ENCODE measurements around the gene TCF25.

The TCF25 gene

DNA sequence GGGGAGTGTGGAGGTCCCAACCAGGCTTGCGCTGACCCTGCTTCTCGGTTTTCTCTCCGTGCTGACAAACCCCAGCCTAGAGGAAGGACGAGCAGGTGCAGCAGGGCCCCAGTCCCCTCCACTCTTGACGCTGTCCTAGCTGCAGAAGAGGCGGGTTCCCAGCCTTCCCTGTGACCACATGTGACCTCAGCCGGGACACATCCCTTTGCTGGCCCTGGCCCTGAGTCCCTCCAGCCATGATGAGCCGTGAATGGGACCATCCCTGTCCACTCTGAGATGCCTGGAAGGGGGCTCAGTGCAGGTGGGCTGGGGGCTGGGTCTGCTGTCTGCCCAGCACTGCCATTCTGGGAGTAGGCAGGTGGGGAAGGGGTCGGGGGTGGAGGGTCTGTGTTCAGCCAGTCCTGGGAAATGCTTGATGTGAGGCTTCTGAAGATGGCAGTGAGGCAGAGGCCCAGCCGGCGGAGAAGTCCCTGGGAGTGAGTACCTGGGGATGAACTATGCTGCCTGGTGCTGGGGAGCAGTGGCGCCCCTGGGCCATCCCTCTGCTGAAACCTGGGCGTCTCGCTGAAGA is 47.8 kb downstream of the TCF25 start:
- no peaks in the 10 kb centered on the region for H4K20me1 ChIP-seq (ENCODE audit: insufficient read depth)
- no peak overlapping the region for H3K4me3 ChIP-seq (IDR thresholded peaks at IDR 0.05; ENCODE audit: insufficient read depth, low read depth, low read length)
- no peak overlapping the region for H2AFZ ChIP-seq (ENCODE audit: low read depth)
- no peak overlapping the region for H3K4me2 ChIP-seq
- H3K9ac ChIP-seq = no peak overlapping the region
- H3K27ac ChIP-seq = no peak overlapping the region
- H3K4me1 ChIP-seq (ENCODE audit: low read depth, poor library complexity, severe bottlenecking) = peaks cover 74% of the 10 kb centered on the region
- TF ChIP-seq, protein P1, sequence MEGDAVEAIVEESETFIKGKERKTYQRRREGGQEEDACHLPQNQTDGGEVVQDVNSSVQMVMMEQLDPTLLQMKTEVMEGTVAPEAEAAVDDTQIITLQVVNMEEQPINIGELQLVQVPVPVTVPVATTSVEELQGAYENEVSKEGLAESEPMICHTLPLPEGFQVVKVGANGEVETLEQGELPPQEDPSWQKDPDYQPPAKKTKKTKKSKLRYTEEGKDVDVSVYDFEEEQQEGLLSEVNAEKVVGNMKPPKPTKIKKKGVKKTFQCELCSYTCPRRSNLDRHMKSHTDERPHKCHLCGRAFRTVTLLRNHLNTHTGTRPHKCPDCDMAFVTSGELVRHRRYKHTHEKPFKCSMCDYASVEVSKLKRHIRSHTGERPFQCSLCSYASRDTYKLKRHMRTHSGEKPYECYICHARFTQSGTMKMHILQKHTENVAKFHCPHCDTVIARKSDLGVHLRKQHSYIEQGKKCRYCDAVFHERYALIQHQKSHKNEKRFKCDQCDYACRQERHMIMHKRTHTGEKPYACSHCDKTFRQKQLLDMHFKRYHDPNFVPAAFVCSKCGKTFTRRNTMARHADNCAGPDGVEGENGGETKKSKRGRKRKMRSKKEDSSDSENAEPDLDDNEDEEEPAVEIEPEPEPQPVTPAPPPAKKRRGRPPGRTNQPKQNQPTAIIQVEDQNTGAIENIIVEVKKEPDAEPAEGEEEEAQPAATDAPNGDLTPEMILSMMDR (conservative IDR thresholded peaks at IDR 0.05; ENCODE audit: low read depth, low read length) = no peak
- no peaks in the 10 kb centered on the region for H3K36me3 ChIP-seq (ENCODE audit: insufficient read depth)
- peaks cover 44% of the 10 kb centered on the region for H3K27me3 ChIP-seq (ENCODE audit: insufficient read depth, low read depth)
- no peaks in the 10 kb centered on the region for H3K79me2 ChIP-seq (ENCODE audit: insufficient read depth, low read depth)

DNA sequence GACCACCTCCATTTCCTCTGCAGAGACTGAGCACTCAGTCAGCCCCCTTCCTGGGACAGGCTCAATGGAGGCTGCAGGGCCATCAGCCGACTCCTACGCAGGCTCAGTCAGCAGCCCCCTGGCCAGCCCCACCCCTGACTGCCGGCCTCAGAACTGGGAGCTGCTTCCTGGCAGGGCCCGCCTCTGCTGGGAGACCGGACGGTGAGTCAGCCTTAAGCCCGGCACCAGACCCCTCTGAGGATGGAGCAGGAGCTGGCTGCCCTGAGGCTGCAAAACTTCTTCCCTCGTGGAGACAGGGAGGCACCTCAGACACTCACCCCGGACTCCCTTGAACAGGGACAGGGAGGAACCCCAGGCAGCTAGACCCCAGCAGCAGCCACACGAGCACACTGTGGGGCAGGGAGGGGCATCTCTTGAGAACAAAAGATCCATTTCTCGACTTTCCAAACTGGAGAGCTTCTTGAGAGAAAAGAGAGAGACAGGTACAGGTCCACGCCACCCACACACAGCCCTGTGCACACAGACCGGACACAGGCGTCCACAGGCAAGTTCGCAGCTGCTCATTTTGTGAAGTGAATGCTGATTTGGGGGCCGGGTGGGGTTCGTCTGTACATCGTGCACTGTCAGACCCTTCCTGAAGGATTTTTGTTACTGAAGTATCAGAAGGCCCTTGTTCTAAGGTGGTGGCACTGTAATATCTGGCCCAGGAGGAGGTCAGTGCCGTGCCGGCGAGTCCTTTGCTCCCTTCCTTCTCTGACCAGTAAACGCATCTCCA is 48.5 kb downstream of the TCF25 start:
- no peak overlapping the region for H3K27ac ChIP-seq
- peaks cover 44% of the 10 kb centered on the region for H3K27me3 ChIP-seq (ENCODE audit: insufficient read depth, low read depth)
- H3K4me1 ChIP-seq (ENCODE audit: low read depth, poor library complexity, severe bottlenecking) = peaks cover 73% of the 10 kb centered on the region
- TF ChIP-seq, protein P1 (conservative IDR thresholded peaks at IDR 0.05; ENCODE audit: low read depth, low read length) = no peak
- H3K4me2 ChIP-seq = no peak overlapping the region; the same call in 1 of the 2 replicates
- H3K36me3 ChIP-seq (ENCODE audit: insufficient read depth) = no peaks in the 10 kb centered on the region
- no peak overlapping the region for H3K4me3 ChIP-seq (IDR thresholded peaks at IDR 0.05; ENCODE audit: insufficient read depth, low read depth, low read length)
- H3K9ac ChIP-seq = no peak overlapping the region
- no peaks in the 10 kb centered on the region for H3K79me2 ChIP-seq (ENCODE audit: insufficient read depth, low read depth)
- no peaks in the 10 kb centered on the region for H4K20me1 ChIP-seq (ENCODE audit: insufficient read depth)
- H2AFZ ChIP-seq (ENCODE audit: low read depth) = no peak overlapping the region

DNA sequence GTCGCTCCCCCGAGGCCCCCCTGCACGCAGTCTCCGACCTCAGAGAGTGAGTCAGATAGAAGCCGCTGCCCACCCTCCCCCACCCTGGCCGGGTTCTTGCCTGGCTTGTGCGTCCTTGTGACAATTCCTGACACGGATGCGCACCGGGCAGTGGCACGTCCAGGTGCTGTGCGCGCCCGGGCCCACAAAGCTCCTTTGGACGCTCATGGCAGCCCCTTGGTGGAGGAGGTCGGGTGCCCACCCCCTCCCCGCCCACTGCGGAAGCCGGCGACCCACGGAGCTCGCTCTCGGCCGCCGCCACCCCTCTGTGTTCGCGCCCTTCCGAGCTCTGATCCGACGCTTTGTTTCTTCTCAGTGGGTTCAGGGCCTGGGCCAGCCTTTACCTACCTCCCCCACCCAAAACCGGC is 49.1 kb downstream of the TCF25 start:
- no peak overlapping the region for H3K9ac ChIP-seq
- H3K4me1 ChIP-seq (ENCODE audit: low read depth, poor library complexity, severe bottlenecking) = peaks cover 67% of the 10 kb centered on the region
- H3K27ac ChIP-seq = no peak overlapping the region
- TF ChIP-seq, protein P1 (conservative IDR thresholded peaks at IDR 0.05; ENCODE audit: low read depth, low read length) = no peak
- no peaks in the 10 kb centered on the region for H3K36me3 ChIP-seq (ENCODE audit: insufficient read depth)
- no peaks in the 10 kb centered on the region for H4K20me1 ChIP-seq (ENCODE audit: insufficient read depth)
- peak overlapping the region; percentile 70 for H3K4me2 ChIP-seq
- H3K27me3 ChIP-seq (ENCODE audit: insufficient read depth, low read depth) = peaks cover 47% of the 10 kb centered on the region
- H3K79me2 ChIP-seq (ENCODE audit: insufficient read depth, low read depth) = no peaks in the 10 kb centered on the region
- H2AFZ ChIP-seq (ENCODE audit: low read depth) = peak overlapping the region; percentile 94
- no peak overlapping the region for H3K4me3 ChIP-seq (IDR thresholded peaks at IDR 0.05; ENCODE audit: insufficient read depth, low read depth, low read length)

DNA sequence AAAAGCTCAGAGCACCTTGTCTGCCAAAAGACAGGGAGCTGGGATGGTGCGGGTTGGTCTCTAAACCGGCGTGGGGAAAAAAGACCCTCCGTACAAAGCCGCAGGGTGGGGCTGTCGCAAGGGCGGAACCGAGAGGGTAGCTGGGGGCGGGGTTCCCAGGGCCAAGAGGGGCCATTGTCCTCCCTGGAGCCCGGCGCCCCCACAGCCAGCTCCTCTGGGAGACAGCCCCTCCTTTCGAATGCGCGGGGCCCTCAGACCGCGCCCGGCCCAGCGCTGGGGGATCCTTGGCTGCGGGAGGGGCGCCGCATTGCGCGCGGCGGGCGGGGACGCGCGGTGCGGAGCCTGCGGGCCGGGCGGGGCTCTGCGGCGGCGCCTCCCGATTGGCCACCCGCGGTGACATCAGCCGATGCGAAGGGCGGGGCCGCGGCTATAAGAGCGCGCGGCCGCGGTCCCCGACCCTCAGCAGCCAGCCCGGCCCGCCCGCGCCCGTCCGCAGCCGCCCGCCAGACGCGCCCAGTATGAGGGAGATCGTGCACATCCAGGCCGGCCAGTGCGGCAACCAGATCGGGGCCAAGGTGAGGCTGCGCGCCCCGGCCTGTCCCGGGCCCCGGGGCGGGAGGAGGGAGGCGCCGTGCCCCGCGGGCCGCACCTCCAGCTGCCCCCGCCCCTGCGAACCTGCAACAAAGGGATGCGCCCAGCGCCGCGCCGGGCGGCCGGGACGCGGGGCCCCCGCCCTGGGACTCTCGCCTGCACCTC is 49.7 kb downstream of the TCF25 start, which contains the start of gene TUBB3:
TUBB3 (plus strand) TSS at position 459 of the 756 bp plus-strand sequence; CDS start at position 519, 60 bp downstream.
- Histone ChIP-seq H3K4me1 (ENCODE audit: low read depth, poor library complexity, severe bottlenecking) (peaks cover 63% of the 10 kb centered on the region), H4K20me1 (ENCODE audit: insufficient read depth) (no peaks in the 10 kb centered on the region), H3K9ac (no peak within 1 kb of the TSS), H3K27me3 (ENCODE audit: insufficient read depth, low read depth) (peaks cover 52% of the 10 kb centered on the region), H2AFZ (ENCODE audit: low read depth) (peak within 1 kb of the TSS; percentile 94), H3K27ac (no peak within 1 kb of the TSS), H3K79me2 (ENCODE audit: insufficient read depth, low read depth) (no peaks in the 10 kb centered on the region), H3K4me3 (IDR thresholded peaks at IDR 0.05; ENCODE audit: insufficient read depth, low read depth, low read length) (no peak within 1 kb of the TSS), H3K36me3 (ENCODE audit: insufficient read depth) (no peaks in the 10 kb centered on the region), H3K4me2 (peak within 1 kb of the TSS; percentile 70)
- TF ChIP-seq, protein P1 (conservative IDR thresholded peaks at IDR 0.05; ENCODE audit: low read depth, low read length) = no peak
